ENCODE data around the gene PDZRN3. TPM values are rescaled to one million over a fixed set of nuclear protein-coding genes. Genes with fewer than 3 reads are reported as not detected.

Gene PDZRN3
- total and polyA plus RNA-seq, 2 experiments from 2014 or later: 7.5 to 14.0 TPM

DNA sequence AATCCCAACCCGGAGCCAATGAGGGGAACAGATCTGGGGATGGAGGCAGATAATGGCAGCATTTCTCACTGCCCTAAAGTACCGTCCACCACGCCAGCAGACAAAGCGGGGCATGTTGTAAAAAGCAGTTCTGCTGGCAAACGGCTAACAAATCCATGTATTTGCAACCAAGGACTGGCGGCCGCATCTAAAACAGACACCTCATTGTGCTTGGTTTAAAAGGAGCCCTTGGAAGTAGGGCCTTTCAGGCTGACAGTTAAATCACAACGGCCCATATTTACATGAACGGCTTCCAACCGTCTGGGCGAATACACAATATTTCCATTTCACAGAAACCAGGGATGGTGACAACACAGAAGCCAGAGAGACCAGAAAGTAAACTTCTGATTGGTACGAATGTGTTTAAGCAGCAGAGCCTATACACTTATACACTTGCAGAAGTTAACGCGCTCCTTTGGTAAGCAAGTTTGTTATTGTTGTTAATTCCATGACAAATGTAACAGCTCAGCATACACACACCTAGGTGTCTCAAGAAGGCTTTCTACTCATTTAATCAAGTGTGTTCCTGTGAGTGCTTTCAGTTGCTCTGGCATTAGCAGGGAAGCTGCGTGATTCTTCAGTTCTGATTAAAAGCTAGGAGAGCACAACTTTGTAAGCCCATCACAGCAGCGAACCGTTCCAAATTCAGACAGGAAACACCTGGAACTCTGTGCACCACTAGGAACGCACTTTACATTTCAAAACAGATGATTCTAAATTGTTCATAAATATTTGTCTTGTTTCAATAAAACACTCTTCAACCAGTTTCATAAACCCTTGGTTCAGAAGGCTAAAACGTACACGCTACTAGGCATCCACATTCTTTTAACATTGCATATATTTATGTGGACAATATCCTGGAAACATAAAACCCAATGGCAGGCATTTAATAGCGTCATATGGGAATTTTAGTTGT is 112.9 kb downstream of the PDZRN3 start:
- peak overlapping the region; percentile 34; the same call in 1 of the 2 replicates for H3K4me3 ChIP-seq
- peaks cover 44% of the 10 kb centered on the region for H3K27me3 ChIP-seq (ENCODE audit: insufficient read depth)
- H3K4me1 ChIP-seq (ENCODE audit: insufficient read depth): peaks cover 36% of the 10 kb centered on the region
- peak overlapping the region; percentile 30; the same call in 2 of the 3 replicates for H3K4me3 Mint-ChIP-seq
- no peaks in the 10 kb centered on the region for H3K36me3 Mint-ChIP-seq (ENCODE audit: low read depth)
- H3K27ac Mint-ChIP-seq: no peak overlapping the region
- H2AFZ ChIP-seq: no peak overlapping the region
- H3K9me3 Mint-ChIP-seq: no peaks in the 10 kb centered on the region
- peaks cover 6% of the 10 kb centered on the region; the same call in 1 of the 2 replicates for H3F3A ChIP-seq (replicated peaks; ENCODE audit: low read depth)
- no peak for TF ChIP-seq ZNF114 (CRISPR knock-in tag; IDR thresholded peaks at IDR 0.05)
- peak; percentile 27; the same call in 1 of the 2 replicates for TF ChIP-seq NANOG (IDR thresholded peaks at IDR 0.05; ENCODE audit: borderline replicate concordance)
- peak; percentile 59 for ATAC-seq
- peaks cover 9% of the 10 kb centered on the region for H3K27me3 Mint-ChIP-seq (ENCODE audit: insufficient read depth, low read depth, poor library complexity)
- no peak overlapping the region for H3K27ac ChIP-seq (ENCODE audit: low read depth)
- no peaks in the 10 kb centered on the region for H3K79me2 ChIP-seq (replicated peaks; ENCODE audit: insufficient read depth)
- DNase-seq (ENCODE audit: low spot score): peak; percentile 42
- no peaks in the 10 kb centered on the region for H3K36me3 ChIP-seq (ENCODE audit: insufficient read depth)
- H3K9me2 ChIP-seq (ENCODE audit: insufficient read depth): no peaks in the 10 kb centered on the region
- peaks cover 44% of the 10 kb centered on the region for H3K4me1 Mint-ChIP-seq
- no peaks in the 10 kb centered on the region; the same call in 1 of the 2 replicates for H4K20me1 ChIP-seq (replicated peaks; ENCODE audit: insufficient read depth)
- peak overlapping the region; percentile 41 for H3K4me2 ChIP-seq

DNA sequence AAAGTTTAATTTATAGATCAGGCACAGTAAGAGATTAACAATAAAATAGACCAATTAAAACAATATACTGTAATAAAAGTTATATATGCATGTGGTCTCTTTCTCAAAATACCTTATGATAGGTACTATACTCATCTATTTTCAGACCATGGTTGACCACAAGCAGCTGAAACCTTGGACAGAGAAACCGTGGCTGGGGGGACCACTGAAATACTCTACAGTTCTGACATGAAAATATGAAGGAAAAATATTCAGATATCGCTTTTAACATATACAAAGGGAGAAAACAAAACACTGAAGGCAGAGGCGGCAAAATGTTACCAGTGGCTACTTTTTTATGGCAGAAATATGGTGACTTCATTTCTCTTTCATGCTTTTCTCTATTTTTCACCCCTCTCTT is 114.0 kb downstream of the PDZRN3 start:
- Mint-ChIP-seq H3K27me3 (ENCODE audit: insufficient read depth, low read depth, poor library complexity) (peaks cover 9% of the 10 kb centered on the region), H3K36me3 (ENCODE audit: low read depth) (no peaks in the 10 kb centered on the region), H3K4me1 (peaks cover 46% of the 10 kb centered on the region), H3K9me3 (no peaks in the 10 kb centered on the region), H3K4me3 (no peak overlapping the region), H3K27ac (no peak overlapping the region)
- ATAC-seq (no peak), DNase-seq (ENCODE audit: low spot score) (no peak)
- H3K4me2 ChIP-seq: peak overlapping the region; percentile 41; the same call in 1 of the 2 replicates
- TF ChIP-seq, protein P1, sequence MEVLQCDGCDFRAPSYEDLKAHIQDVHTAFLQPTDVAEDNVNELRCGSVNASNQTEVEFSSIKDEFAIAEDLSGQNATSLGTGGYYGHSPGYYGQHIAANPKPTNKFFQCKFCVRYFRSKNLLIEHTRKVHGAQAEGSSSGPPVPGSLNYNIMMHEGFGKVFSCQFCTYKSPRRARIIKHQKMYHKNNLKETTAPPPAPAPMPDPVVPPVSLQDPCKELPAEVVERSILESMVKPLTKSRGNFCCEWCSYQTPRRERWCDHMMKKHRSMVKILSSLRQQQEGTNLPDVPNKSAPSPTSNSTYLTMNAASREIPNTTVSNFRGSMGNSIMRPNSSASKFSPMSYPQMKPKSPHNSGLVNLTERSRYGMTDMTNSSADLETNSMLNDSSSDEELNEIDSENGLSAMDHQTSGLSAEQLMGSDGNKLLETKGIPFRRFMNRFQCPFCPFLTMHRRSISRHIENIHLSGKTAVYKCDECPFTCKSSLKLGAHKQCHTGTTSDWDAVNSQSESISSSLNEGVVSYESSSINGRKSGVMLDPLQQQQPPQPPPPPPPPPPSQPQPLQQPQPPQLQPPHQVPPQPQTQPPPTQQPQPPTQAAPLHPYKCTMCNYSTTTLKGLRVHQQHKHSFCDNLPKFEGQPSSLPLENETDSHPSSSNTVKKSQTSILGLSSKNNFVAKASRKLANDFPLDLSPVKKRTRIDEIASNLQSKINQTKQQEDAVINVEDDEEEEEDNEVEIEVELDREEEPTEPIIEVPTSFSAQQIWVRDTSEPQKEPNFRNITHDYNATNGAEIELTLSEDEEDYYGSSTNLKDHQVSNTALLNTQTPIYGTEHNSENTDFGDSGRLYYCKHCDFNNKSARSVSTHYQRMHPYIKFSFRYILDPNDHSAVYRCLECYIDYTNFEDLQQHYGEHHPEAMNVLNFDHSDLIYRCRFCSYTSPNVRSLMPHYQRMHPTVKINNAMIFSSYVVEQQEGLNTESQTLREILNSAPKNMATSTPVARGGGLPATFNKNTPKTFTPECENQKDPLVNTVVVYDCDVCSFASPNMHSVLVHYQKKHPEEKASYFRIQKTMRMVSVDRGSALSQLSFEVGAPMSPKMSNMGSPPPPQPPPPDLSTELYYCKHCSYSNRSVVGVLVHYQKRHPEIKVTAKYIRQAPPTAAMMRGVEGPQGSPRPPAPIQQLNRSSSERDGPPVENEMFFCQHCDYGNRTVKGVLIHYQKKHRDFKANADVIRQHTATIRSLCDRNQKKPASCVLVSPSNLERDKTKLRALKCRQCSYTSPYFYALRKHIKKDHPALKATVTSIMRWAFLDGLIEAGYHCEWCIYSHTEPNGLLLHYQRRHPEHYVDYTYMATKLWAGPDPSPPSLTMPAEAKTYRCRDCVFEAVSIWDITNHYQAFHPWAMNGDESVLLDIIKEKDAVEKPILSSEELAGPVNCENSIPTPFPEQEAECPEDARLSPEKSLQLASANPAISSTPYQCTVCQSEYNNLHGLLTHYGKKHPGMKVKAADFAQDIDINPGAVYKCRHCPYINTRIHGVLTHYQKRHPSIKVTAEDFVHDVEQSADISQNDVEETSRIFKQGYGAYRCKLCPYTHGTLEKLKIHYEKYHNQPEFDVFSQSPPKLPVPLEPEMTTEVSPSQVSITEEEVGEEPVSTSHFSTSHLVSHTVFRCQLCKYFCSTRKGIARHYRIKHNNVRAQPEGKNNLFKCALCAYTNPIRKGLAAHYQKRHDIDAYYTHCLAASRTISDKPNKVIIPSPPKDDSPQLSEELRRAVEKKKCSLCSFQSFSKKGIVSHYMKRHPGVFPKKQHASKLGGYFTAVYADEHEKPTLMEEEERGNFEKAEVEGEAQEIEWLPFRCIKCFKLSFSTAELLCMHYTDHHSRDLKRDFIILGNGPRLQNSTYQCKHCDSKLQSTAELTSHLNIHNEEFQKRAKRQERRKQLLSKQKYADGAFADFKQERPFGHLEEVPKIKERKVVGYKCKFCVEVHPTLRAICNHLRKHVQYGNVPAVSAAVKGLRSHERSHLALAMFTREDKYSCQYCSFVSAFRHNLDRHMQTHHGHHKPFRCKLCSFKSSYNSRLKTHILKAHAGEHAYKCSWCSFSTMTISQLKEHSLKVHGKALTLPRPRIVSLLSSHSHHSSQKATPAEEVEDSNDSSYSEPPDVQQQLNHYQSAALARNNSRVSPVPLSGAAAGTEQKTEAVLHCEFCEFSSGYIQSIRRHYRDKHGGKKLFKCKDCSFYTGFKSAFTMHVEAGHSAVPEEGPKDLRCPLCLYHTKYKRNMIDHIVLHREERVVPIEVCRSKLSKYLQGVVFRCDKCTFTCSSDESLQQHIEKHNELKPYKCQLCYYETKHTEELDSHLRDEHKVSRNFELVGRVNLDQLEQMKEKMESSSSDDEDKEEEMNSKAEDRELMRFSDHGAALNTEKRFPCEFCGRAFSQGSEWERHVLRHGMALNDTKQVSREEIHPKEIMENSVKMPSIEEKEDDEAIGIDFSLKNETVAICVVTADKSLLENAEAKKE (CRISPR knock-in tag; IDR thresholded peaks at IDR 0.05): no peak
- no peak for TF ChIP-seq STAT1 (IDR thresholded peaks at IDR 0.05; ENCODE audit: unreplicated experiment)
- no peak for TF ChIP-seq EZH2phosphoT487 (IDR thresholded peaks at IDR 0.05; ENCODE audit: unreplicated experiment)
- TF ChIP-seq NANOG (IDR thresholded peaks at IDR 0.05; ENCODE audit: borderline replicate concordance): no peak
- TF ChIP-seq EZH2 (IDR thresholded peaks at IDR 0.05; ENCODE audit: low read depth, unreplicated experiment): no peak
- peaks cover 44% of the 10 kb centered on the region for H3K27me3 ChIP-seq (ENCODE audit: insufficient read depth)
- H3K4me1 ChIP-seq (ENCODE audit: insufficient read depth): peaks cover 36% of the 10 kb centered on the region
- H3K27ac ChIP-seq (ENCODE audit: low read depth): no peak overlapping the region
- no peaks in the 10 kb centered on the region for H3K36me3 ChIP-seq (ENCODE audit: insufficient read depth)
- no peaks in the 10 kb centered on the region for H3K79me2 ChIP-seq (replicated peaks; ENCODE audit: insufficient read depth)
- H3K4me3 ChIP-seq: no peak overlapping the region
- H4K20me1 ChIP-seq (replicated peaks; ENCODE audit: insufficient read depth): no peaks in the 10 kb centered on the region; the same call in 1 of the 2 replicates
- no peaks in the 10 kb centered on the region for H3K9me2 ChIP-seq (ENCODE audit: insufficient read depth)
- H3F3A ChIP-seq (replicated peaks; ENCODE audit: low read depth): peaks cover 6% of the 10 kb centered on the region; the same call in 1 of the 2 replicates
- H2AFZ ChIP-seq: no peak overlapping the region
